GM19240 (cell line): ENCODE measurements around the gene BMP8B.
"Not testable (repeated sequence)": the region's sequence is repeated elsewhere in the genome, so short reads cannot be mapped to it uniquely, and the experiment has no call there.

Experiments
- DNase-seq: peaks from one replicate; pipeline ENCODE4 v3.0.0; 2011; ENCODE audit warnings: low spot score; ENCODE audit not compliant: insufficient read length

Gene BMP8B

DNA sequence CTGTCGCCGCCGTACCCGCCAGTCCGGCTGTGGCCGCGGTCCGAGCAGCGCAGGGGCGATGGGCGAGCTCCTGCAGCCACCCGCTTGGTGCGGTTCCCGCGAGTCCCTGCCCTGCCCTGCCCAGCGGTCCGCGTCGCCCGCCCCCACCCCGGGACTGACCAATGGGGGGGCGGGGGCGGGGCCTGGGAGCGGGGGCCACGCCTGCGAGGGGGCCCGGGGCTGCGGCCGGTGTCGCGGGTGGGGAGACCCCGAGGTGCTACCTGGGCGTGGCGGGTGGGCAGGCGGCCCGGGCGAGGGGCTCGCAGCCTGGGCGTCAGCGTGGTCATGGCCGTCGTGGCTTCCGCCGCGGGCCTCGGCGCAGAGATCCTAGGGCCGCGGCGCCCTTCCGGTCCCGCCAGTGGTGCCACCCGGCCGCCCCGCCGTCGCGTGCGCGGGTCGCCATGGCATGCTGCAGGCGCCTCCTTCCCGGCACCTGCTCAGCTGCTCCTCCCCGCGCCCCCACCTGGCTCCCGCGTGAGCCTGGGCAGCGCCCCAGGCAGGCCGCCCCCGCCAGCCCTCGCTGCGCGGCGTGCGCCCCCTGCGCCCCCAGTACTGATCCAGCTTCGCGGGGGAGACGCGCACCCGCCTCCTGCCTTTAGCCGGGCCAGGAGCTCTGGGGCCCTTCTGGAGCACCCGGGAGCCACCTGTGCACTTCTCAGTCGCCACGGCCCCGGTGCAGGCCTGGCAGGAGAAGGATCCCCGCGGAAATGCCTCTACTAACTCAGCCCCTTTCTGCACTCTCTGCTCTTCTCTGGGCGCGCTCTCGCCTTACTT lies at the start of gene BMP8B:
TSS of gene BMP8B (minus strand) at position 108 of the 813 bp plus-strand sequence. CDS start 380 bp downstream, outside the sequence.
- DNase-seq: peak; percentile 40

- DNase-seq: no peak
Observed at GRCh38 chr1:39836595-39837110, 48.0 kb upstream of the BMP8B start.

DNA sequence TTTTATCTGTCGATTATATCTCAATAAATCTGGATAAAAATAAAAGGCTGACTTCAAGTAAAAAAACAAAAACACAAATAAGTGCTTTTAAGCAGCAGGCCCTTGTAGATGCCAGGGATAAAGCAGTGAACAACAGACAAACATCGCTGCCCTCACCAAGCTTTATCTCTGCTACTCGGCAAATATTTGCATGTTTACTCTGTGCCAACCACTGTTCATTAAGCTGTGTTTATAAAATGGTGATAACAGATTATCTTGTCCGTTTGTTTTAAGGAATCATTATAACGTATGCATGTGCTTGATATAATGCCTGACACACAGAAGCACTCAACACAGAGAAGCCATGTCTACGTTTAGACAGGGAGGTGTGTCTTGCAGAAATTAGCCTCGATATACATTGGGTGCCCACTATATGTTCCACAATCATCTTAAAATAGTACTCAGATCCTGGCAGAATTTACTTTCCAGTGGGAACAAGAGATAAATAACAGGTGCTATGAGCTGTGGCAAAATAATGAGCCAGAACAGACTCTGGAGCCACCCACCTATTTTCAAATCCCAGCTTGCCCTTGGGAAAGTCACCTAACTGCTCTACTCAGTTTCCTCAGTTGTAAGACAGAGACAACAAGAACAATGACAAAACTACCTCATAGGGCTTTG lies 47.4 kb upstream of the BMP8B start:
- DNase-seq: no peak

DNA sequence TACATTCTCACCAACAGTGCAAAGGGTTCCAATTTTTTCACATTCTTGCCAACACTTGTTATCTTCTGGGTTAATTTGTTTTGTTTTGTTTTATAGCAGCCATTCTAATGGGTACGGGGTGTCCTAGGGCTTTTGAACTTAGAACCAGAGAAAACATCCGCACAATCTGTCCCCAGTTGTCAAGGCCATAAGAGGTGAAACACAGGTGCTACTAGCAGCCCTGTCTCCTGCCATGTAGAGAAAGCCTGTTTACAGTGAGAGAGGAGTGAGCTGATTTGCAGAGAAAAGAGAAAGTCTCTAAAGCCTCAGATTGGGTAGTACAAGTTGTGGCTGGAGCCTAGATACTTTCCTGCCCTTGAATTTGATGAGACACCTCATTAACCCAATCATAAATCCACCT lies 46.4 kb upstream of the BMP8B start:
- no peak for DNase-seq

DNA sequence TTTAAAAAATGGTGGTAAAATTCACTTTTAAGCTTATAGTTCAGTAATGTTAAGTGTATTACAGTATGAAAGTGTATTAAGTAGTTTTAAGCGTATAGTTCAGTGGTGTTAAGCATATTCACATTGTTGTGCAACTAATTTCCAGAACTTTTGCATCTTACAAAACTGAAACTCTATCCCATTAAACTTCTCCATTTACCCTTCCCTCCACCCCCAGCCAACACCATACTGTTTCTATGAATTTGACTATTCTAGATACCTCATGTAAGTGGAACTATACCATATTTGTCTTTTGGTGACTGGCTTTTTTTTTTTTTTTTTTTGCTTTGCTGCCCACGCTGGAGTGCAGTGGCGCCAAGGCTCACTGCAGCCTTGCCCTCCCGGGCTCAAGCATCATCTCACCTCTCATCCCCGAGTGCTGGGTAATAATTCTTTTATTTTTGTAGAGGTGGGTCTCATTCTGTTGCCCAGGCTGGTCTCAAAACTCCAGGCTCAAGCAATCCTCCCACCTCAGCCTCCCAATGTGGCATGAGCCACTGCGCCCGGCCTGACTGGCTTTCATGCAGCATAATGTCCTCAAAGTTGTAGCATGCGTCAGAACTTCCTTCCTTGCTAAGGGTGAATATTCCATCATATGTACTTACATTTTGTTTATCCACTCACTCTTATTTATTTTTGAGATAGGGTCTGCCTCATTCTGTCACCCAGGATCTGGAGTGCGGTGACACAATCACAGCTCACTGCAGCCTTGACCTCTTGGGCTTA lies 45.1 kb upstream of the BMP8B start:
- DNase-seq: no peak

GRCh38 chr1:39833121-39833520 lies 44.5 kb upstream of the BMP8B start:
- DNase-seq: no peak

DNA sequence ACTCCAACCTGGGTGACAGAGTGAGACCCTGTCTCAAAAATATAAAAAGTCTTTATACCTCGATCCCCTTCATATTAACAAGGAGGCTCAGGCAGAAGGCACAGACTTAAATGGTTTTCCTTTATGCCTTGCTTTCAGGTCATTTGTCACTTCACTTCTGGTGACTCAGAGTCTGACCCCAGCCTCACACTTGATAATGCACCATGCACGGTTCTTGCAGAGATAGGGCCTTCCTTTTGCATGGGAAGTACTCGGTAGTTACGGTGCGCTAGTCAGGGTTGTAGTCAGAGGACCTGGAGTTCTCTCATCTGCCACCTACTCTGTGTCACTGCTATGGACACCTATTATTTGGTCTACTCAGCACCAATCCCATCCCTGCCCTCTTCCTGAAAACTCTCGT lies 43.6 kb upstream of the BMP8B start:
- no peak for DNase-seq

DNA sequence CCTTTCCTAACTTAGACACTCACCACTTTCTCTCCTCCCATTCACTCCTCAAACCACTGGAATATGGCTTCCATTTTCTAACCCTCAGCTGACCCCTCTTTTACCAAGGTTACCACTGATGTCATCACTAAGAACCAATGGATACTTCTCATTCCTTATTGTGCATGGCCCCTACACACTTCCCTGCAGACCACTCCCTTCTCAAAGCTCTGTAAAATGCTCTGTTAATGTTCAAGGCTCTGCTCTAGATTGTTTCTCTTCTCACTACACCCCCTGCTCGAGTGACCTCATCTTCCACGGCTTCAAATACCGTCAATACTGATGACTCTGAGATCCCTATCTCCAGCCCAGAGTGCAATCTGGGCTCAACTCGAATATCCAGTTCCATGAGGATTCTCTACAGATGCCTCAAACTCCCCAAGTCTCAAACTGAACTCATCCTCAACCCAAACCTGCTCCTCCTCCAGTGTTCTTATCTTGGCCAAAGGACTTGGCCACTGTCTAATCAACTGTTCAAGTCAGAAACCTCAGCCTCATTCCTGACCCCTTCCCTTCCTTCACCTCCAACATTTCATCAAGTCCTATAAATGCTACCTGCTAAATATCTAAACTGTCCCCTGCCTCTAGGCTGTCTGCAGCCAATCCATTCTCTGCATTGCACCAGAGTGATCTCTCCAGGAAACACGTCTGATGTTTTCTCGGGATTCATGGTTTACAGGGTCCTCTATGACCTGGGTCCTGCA lies 41.3 kb upstream of the BMP8B start:
- DNase-seq: no peak

GRCh38 chr1:39828734-39829133 lies 40.1 kb upstream of the BMP8B start:
- DNase-seq: no peak

DNA sequence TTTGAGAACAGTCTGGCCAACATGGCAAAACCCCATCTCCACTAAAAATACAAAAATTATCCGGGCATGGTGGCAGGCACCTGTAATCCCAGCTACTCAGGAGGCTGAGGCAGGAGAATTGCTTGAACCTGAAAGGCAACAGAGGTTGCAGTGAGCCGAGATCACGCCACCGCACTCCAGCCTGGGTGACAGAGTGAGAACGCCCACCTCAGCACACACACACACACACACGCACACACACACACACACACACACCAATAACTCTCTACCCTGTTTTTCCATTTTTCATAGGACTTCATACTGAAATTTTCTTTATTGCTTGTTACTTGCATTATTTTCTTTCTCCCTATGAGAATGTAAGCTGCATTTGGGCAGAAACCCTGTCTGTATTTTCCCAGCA lies 39.6 kb upstream of the BMP8B start:
- not testable (repeated sequence) for DNase-seq

DNA sequence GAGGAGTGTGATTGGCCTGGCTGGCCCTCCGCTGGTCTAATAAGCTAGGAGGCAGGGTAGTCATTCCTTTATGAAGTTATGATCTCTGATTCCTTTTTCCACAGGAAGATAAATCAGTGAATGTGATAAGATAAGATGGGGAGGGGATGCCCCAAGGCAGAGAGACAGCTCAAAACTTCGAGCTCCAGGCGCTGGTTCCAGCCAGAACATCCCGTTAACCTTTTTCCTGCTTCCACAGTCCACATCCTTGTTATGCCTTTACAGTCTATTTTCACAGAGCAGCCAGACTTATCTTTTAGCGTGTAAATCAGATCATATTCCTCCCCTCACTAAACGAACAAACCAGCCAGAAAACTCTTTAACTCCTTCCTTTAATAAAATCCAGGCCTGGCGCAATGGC lies 38.5 kb upstream of the BMP8B start:
- no peak for DNase-seq

DNA sequence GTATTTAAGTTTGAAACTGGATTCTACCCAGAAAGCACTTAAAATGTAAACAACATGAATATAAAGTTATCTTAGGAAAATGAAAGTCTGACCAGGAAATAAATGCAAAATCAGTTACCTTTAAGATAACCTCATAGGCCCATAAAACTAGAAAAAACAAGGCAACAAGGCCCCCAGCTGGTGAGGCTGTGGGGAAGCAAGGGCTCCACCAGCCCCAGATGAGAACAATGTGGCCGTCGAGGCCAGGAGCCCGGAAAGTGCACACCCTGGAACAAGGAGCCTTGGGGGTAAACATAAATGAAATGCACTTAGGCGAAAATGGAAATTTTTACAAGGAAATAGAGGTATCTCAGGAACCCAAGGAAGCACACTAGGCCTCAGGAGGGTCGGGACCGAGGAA lies 37.9 kb upstream of the BMP8B start:
- DNase-seq: no peak

GRCh38 chr1:39825432-39825941 lies 36.8 kb upstream of the BMP8B start:
- no peak for DNase-seq

- not testable (repeated sequence) for DNase-seq
Observed at GRCh38 chr1:39823450-39823849, 34.8 kb upstream of the BMP8B start.

- DNase-seq: no peak
Observed at GRCh38 chr1:39822146-39822545, 33.5 kb upstream of the BMP8B start.

DNA sequence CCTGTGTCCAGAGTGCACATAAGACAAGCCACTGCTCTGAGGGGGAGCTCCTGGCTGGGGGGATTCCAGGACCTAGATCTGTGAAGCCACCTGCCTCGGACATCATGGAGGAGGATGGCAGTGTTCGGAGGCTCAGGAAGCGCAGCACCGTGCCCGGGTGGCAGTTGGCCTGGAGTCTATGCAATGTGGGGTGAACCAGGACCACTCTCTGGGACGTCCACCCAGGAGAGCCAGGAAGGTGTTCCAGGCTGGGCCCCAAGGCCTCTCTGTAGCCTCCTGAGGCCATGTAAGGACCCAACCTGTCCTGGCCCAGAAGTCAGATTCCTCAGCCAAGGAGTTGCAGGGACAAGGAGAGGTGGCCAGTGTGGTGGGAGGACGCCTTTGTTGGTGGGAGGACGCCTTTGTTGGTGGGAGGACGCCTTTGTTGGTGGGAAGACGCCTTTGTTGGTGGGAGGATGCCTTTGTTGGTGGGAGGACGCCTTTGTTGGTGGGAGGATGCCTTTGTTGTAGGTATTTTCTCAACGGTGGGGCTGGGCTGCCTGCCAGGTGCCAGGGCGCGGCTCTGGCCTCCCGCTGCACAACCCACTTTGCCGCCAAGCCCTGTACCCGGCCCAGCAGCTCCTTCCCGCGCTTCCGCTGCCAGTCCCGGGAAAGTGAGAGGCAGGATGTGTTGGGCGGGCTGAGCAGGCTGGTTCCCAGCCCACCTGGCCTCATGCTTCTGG lies 30.6 kb upstream of the BMP8B start:
- DNase-seq: no peak

DNA sequence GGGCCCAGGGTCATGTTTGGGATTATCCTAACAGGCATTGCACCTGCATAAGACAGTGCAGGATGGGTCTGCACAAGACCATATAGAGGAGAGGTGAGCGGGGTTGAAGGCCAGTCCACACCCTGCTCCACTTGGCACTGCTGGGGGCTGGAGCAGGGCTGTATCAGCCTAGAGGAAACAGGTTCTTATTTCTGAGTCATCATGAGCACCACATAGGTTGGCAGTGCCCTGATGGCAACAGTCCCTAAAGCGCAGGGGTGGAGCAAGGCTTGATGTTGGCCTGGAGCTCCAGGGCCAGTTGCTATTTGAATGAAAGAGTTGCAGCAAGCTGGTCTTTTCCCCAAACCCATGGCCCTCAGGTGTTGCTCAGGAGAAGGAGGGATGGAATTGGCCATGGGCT lies 29.8 kb upstream of the BMP8B start:
- DNase-seq: no peak

DNA sequence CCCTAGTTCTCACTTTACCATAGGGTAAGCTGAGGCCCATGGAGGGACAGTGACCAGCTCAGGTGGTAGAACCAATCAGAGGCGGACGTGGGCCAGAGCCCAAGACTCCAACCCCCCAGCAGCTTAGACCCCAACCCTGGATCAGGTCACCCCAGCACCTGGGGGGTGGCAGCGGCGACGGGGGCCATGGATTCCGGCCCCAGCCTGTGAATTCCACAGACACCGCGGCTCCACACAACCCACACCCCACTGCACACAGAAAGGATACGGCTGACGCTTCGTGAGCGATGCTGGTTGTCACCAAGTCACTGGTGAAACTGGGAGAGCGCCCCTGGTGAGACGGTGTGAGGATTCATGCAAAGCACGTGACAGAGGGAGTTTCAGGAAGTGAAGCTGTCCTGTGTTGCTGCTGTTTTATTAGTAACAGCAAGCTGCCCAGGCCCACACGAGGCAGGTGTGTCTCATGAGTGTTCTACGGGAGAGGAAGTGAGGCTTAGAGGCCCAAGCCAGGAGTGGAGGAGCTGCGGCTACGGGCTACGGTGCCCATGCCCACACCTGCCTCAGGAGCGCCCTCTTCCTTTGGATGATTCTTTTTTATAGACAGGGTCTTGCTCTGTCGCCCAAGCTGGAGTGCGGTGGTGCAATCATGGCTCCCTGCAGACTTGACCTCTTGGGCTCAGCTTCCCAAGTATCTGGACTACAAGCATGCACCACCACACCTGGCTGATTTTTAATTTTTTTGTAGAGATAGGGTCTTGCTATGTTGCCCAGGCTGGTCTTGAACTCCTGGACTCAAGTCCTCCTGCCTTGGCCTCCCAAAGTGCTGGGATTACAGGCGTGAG lies 28.6 kb upstream of the BMP8B start:
- peak; percentile 76 for DNase-seq

GRCh38 chr1:39816415-39817090 lies 27.9 kb upstream of the BMP8B start:
- DNase-seq: peak; percentile 51
